Gastroesophageal sphincter (tissue), 4 donors: ENCODE data around the gene ABCG1. TPM values are rescaled to one million over a fixed set of nuclear protein-coding genes. Genes with fewer than 3 reads are reported as not detected.

Experiments used
- ATAC-seq: fragments of 150-250 bp; one replicate; pipeline ENCODE4 v1.9.1; 2016; ENCODE audit warnings: mild to moderate bottlenecking, moderate library complexity
- H3K27ac ChIP-seq, 4 donors: fragments of 200-600 bp; sonication (generic) in 3 of 4; 1 replicate in 3 of 4; 2 replicates in 1 of 4; pipeline ENCODE4 v1.5.1; 2016 to 2019
- H3K27me3 ChIP-seq: fragments of 200-600 bp; sonication (generic); one replicate; pipeline ENCODE4 v1.5.1; 2019
- H3K36me3 ChIP-seq, 2 donors: fragments of 200-600 bp; sonication (generic); one replicate each; pipeline ENCODE4 v1.5.1; 2019; ENCODE audit warnings: control low read depth in 1 of 2
- H3K4me1 ChIP-seq, 3 donors: fragments of 200-600 bp; sonication (generic); 1 replicate in 2 of 3; 2 replicates in 1 of 3; pipeline ENCODE4 v1.5.1; 2016 to 2019; ENCODE audit warnings: control low read depth in 2 of 3
- H3K4me3 ChIP-seq, 2 donors: fragments of 200-600 bp; sonication (generic); one replicate each; pipeline ENCODE4 v1.5.1; 2019; ENCODE audit warnings: mild to moderate bottlenecking in 1 of 2, moderate library complexity in 1 of 2
- H3K9me3 ChIP-seq, 3 donors: fragments of 200-600 bp; sonication (generic); one replicate each; pipeline ENCODE4 v1.5.1; 2017 to 2019; ENCODE audit warnings: control low read depth in 2 of 3
- EP300 ChIP-seq: sonication (generic); formaldehyde crosslinking; IDR thresholded peaks from one replicate; pipeline ENCODE4 v1.6.1; 2017; ENCODE audit warnings: antibody characterized with exemption, mild to moderate bottlenecking
- POLR2A ChIP-seq, 2 donors: fragments of 450-650 bp; IDR thresholded peaks; one replicate each; pipeline ENCODE4 v1.6.1; 2017; ENCODE audit warnings: antibody characterized with exemption in 2 of 2, mild to moderate bottlenecking in 2 of 2, moderate library complexity in 1 of 2
- POLR2AphosphoS5 ChIP-seq: sonication (generic); formaldehyde crosslinking; IDR thresholded peaks from one replicate; pipeline ENCODE4 v1.6.1; 2017; ENCODE audit warnings: antibody characterized with exemption
- WGBS, 2 donors: methylation state at CpG; one replicate each; pipeline ENCODE4 v1.1.5; 2018; ENCODE audit warnings: low coverage in 1 of 2; 5-methylcytosine and 5-hydroxymethylcytosine counted together
- total RNA-seq, 4 donors: library from RNA; depleted of rRNA; stranded (reverse); fragments of >200 nt; gene quantifications; one replicate each; pipeline ENCODE4 v1.1.0, GENCODE V29; 2016
- TF ChIP-seq, protein P1 (sequence below), 4 experiments: fragments of 200-600 bp in 2 of 4; fragments of 450-650 bp in 2 of 4; sonication (generic) in 1 of 4; IDR thresholded peaks; one replicate each; pipeline ENCODE4 v1.5.1; 2017 to 2019; ENCODE audit warnings: antibody characterized with exemption in 4 of 4, mild to moderate bottlenecking in 2 of 4, moderate library complexity in 2 of 4

ABCG1 gene
- total RNA-seq, 4 donors from 2014 or later, result 15.9 to 21.8 (median 18.0) TPM

DNA sequence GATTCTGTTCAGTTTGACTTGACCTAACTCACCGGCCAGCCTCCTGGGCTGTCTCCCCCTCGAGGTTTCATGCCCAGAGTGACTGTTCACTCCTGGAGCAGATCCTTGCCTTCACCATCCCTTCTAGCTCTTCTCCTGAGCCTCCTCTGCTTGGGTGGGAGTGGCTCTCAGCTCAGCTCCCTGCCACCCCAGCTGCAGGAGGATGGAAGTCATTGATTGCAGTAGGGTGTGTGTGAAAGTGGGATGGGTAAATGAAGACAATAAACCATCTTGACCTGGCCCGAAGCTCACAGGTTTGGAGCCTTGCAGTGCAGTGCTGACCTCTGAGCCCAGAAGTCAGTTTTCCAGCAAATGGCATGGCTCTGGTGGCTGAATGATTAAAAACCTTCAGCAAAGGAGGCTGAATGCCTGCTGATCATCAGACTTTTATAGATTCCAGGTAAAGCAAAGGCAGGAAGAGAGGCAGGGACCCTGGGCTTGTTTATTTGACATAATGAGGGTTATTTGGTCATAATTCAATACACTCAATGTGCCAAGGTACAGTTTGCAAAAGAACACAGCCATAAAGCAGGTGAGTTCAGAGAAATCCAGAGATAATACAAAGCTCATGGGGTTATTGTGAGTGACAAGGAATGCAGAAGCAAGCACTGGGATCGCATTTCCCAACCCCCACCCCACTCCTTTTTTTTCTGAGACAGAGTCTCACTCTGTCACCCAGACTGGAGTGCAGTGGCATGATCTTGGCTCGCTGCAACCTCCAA, 113.8 kb downstream of the ABCG1 start:
- TF ChIP-seq EP300 (no peak), POLR2AphosphoS5 (no peak), POLR2A (IDR thresholded peaks at IDR 0.05) (no peak)
- TF ChIP-seq, protein P1, sequence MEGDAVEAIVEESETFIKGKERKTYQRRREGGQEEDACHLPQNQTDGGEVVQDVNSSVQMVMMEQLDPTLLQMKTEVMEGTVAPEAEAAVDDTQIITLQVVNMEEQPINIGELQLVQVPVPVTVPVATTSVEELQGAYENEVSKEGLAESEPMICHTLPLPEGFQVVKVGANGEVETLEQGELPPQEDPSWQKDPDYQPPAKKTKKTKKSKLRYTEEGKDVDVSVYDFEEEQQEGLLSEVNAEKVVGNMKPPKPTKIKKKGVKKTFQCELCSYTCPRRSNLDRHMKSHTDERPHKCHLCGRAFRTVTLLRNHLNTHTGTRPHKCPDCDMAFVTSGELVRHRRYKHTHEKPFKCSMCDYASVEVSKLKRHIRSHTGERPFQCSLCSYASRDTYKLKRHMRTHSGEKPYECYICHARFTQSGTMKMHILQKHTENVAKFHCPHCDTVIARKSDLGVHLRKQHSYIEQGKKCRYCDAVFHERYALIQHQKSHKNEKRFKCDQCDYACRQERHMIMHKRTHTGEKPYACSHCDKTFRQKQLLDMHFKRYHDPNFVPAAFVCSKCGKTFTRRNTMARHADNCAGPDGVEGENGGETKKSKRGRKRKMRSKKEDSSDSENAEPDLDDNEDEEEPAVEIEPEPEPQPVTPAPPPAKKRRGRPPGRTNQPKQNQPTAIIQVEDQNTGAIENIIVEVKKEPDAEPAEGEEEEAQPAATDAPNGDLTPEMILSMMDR (IDR thresholded peaks at IDR 0.05), result no peak
- Histone ChIP-seq H3K9me3 (peaks cover 0 to 18% (median 0%) of the 10 kb centered on the region in 3 donors), H3K27me3 (peaks cover 48% of the 10 kb centered on the region), H3K27ac (no peak overlapping the region), H3K4me3 (no peak overlapping the region), H3K36me3 (no peaks in the 10 kb centered on the region), H3K4me1 (peaks cover 0 to 5% (median 0%) of the 10 kb centered on the region in 3 donors)
- no peak for ATAC-seq
- 40 to 67% methylated on average over 2 to 3 of the region's 5 CpGs for WGBS, 2 donors

DNA sequence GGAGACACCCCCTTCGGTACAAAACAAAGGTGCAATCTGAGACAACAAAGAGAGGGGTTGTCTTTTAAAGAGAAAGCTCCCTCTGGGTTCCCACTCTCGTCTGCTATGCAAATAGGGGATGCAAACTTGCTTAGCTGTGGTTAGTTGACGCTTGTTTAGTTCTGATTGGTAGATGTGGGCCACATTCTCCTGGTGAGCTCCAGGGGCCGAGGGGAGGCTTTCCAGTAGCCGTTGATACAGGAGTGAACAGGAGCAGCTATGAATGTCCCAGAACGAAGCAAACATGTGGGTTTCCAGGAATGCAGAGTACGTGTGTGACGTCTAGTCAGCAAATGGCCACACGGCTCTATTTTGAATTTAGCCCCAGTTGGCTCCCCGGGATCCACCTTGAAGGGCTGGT, 117.1 kb downstream of the ABCG1 start:
- 9 to 19% methylated on average over 7 to 10 of the region's 10 CpGs for WGBS, 2 donors
- ATAC-seq, result no peak
- Histone ChIP-seq H3K27ac (no peak overlapping the region), H3K27me3 (peaks cover 48% of the 10 kb centered on the region), H3K4me1 (peaks cover 0 to 13% (median 0%) of the 10 kb centered on the region in 3 donors), H3K36me3 (no peaks in the 10 kb centered on the region), H3K9me3 (peaks cover 0 to 12% (median 0%) of the 10 kb centered on the region in 3 donors), H3K4me3 (no peak overlapping the region)
- TF ChIP-seq EP300, result no peak
- TF ChIP-seq, protein P1 (IDR thresholded peaks at IDR 0.05), result no peak
- no peak for TF ChIP-seq POLR2AphosphoS5
- no peak for TF ChIP-seq POLR2A (IDR thresholded peaks at IDR 0.05)

DNA sequence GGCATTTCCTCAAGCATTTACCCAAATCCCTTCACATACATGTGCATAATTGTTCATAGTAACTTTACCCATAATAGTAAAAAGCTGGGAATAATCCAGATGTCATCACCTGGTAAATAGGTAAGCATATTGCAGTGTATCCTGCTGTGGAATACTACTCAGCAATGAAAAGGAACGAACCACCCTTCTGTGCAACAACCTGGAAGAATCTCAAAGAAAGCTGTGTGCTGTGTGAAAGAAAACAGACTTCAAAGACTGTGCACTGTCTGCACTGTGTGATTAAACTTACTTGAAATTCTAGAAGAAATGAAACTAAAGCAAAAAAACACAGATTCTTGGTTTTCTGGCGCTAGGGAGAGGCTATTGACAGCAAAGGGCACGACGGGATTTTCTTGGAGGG, 118.3 kb downstream of the ABCG1 start:
- Histone ChIP-seq H3K9me3 (no peaks in the 10 kb centered on the region), H3K27ac (no peak overlapping the region), H3K27me3 (peaks cover 38% of the 10 kb centered on the region), H3K36me3 (no peaks in the 10 kb centered on the region), H3K4me3 (no peak overlapping the region), H3K4me1 (peaks cover 0 to 13% (median 0%) of the 10 kb centered on the region in 3 donors)
- TF ChIP-seq, protein P1 (IDR thresholded peaks at IDR 0.05), result no peak
- TF ChIP-seq POLR2AphosphoS5 (no peak), POLR2A (IDR thresholded peaks at IDR 0.05) (no peak), EP300 (no peak)
- ATAC-seq, result no peak
- WGBS, 2 donors, result 78 to 86% methylated on average over 4 of the region's 4 CpGs

DNA sequence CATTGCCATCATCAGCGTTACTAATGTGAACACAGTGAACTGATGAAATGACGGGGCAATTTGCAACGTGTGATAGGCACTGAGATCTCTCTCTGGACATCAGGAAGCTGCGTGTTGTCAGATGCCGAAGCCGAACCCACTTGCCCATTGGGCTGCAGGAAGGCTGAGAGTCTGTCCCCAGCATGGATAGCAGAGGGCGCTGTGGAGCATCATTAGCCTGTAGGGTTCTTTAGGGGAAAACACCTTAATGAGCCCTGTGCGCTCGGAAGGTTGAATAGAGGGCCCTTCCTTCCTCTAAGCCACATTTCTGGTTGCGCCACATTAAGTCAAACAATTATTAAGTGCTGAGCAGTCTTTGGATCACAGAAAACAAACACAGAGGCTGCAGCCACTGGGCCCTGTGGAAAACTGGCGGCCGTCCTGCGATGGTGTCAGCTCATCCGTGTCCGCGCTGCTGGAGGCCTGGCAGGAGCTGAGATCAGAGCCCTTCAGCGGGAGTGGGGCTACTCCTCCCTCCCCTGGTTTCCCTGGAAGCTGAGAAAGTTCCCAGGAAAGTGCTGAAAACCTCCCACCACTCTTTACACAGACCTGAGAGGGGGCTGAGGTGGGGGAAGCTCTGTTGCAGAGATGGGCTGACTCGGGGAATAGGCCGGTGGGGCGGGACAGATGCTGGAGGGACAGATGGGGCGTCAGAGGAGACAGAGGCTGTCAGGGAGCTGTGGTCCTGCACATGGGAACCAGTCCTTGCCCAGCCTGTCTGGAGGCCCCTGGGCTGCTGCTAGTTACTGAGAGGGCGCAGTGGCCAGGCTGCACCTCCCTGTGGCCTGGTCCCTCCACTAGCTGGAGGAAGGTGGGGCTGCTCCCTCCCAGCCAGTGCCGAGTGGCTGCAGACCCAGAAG, 119.1 kb downstream of the ABCG1 start:
- WGBS, 2 donors, result 13 to 36% methylated on average over 8 of the region's 23 CpGs
- no peaks in the 10 kb centered on the region for H3K9me3 ChIP-seq
- H3K4me1 ChIP-seq, result peaks cover 0 to 13% (median 0%) of the 10 kb centered on the region in 3 donors
- peak overlapping the region in 1 of 4 donors; percentile 31 for H3K27ac ChIP-seq
- TF ChIP-seq EP300, result no peak
- TF ChIP-seq, protein P1 (IDR thresholded peaks at IDR 0.05), result peak in 3 of 4 experiments; percentile 49 to 75 (median 60)
- ATAC-seq, result peak; percentile 73
- H3K36me3 ChIP-seq, result no peaks in the 10 kb centered on the region
- no peak overlapping the region for H3K4me3 ChIP-seq
- peaks cover 30% of the 10 kb centered on the region for H3K27me3 ChIP-seq
